Kidney (tissue), 14 donors: ENCODE results near the gene CD320. TPM values are rescaled to one million over a fixed set of nuclear protein-coding genes. Genes with fewer than 3 reads are reported as not detected.
A peak's percentile ranks its signal among the peaks of the same experiment; 100 is the strongest.
"Not testable (repeated sequence)": the region's sequence is repeated elsewhere in the genome, so short reads cannot be mapped to it uniquely, and the experiment has no call there.

Source experiments
- DNase-seq, 5 donors: peaks; one replicate each; pipeline ENCODE4 v3.0.0-alpha.2; 2013 to 2020
- FAIRE-seq: peaks from 2 replicates; lab custom pipeline; 2012; peaks lifted over from hg19 to GRCh38; lab: Jason Lieb, UNC
- H3K27ac ChIP-seq, 2 donors: one replicate each; pipeline ENCODE4 v1.7.0; 2013; ENCODE audit warnings: low read depth in 2 of 2, low read length in 2 of 2, inconsistent platforms in 1 of 2
- H3K27me3 ChIP-seq: one replicate; pipeline ENCODE4 v1.7.1; 2013; ENCODE audit warnings: low read length, inconsistent platforms; ENCODE audit not compliant: control insufficient read depth, insufficient read depth
- H3K36me3 ChIP-seq, 3 donors: one replicate each; pipeline versions ENCODE4 v1.7.0 to v1.7.1; 2013; ENCODE audit warnings: low read length in 3 of 3, control low read depth in 1 of 3, inconsistent platforms in 1 of 3; ENCODE audit not compliant: insufficient read depth in 3 of 3, control insufficient read depth in 2 of 3
- H3K4me1 ChIP-seq, 3 donors: one replicate each; pipeline versions ENCODE4 v1.7.0 to v1.7.1; 2013; ENCODE audit warnings: low read length in 3 of 3, inconsistent platforms in 1 of 3, low read depth in 1 of 3; ENCODE audit not compliant: control insufficient read depth in 2 of 3, insufficient read depth in 2 of 3
- H3K4me3 ChIP-seq, 3 donors: one replicate each; pipeline versions ENCODE4 v1.7.0 to v1.8.1; 2013; ENCODE audit warnings: low read length in 3 of 3, control low read depth in 1 of 3, inconsistent platforms in 1 of 3
- H3K9ac ChIP-seq, 3 donors: one replicate each; pipeline versions ENCODE4 v1.7.0 to v1.7.1; 2013; ENCODE audit warnings: low read length in 3 of 3, control low read depth in 1 of 3, inconsistent platforms in 1 of 3
- H3K9me3 ChIP-seq, 3 donors: one replicate each; pipeline versions ENCODE4 v1.7.0 to v1.7.1; 2013; ENCODE audit warnings: low read length in 3 of 3, control low read depth in 1 of 3, inconsistent platforms in 1 of 3; ENCODE audit not compliant: control insufficient read depth in 2 of 3, insufficient read depth in 1 of 3
- intact Hi-C: fragments of 100-400 bp; cut with DNase I; formaldehyde crosslinking; loops from one replicate; pipeline ENCODE4 v1.11.1; 2022
- polyA plus RNA-seq: library from polyadenylated mRNA; stranded (reverse); fragments of 350-450 nt; fragmentation: Illumina TruSeq; extraction: RNeasy Lipid Tissue Mini Kit (QIAGEN cat#74804); gene quantifications from one replicate; pipeline ENCODE4 v1.2.3, GENCODE V29; 2014; ENCODE audit warnings: low read depth, low replicate concordance; ENCODE audit not compliant: insufficient read depth
- total RNA-seq: library from RNA; stranded (reverse); fragmentation: NEBNext Ultra II Directional; extraction: Animal tissue kit (Norgen Biotek cat#: 25700); gene quantifications from one replicate; pipeline ENCODE4 v1.2.1, GENCODE V29; 2021
- TF ChIP-seq, protein P1 (sequence below): IDR thresholded peaks from 3 replicates; pipeline ENCODE4 v1.5.1; 2012; ENCODE audit warnings: mild to moderate bottlenecking, moderate library complexity, borderline replicate concordance; ENCODE audit not compliant: insufficient read depth; ENCODE audit errors: extremely low read depth
- donor health status: control.
- donor health status: control.
- donor health status: control.
- donor health status: control.
- donor health status: control.
- donor health status: DM: yes; HTN: yes; CAD: no.
- donor health status: Normal renal cell carcinoma (clear cell type).

The CD320 gene
- total and polyA plus RNA-seq, 2 donors from 2014 or later = 26.1 to 63.1 TPM

DNA sequence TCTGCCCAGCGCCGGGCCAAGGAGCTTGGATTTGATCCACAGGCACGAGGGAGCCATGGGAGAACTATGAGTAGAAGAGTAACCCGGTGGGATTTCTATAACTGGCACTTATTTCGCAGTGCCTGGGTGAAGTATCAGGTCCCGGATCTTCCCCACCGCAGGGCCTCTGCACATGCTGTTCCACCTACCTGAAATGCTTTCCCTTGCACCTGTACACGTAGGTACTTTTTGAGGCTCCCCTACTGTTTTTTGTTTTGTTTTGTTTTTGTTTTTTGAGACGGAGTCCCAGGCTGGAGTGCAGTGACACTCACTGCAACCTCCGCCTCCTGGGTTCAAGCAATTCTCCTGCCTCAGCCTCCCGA, 35.3 kb upstream of the CD320 start:
- Histone ChIP-seq H3K27me3 (peaks cover 3% of the 10 kb centered on the region), H3K4me3 (peak overlapping the region in 1 of 3 donors; percentile 61), H3K27ac (no peak overlapping the region), H3K4me1 (no peaks in the 10 kb centered on the region), H3K9me3 (no peaks in the 10 kb centered on the region), H3K36me3 (no peaks in the 10 kb centered on the region), H3K9ac (no peak overlapping the region)
- FAIRE-seq (no peak), DNase-seq (no peak)
- intact Hi-C loops = no loop called here
- TF ChIP-seq, protein P1, sequence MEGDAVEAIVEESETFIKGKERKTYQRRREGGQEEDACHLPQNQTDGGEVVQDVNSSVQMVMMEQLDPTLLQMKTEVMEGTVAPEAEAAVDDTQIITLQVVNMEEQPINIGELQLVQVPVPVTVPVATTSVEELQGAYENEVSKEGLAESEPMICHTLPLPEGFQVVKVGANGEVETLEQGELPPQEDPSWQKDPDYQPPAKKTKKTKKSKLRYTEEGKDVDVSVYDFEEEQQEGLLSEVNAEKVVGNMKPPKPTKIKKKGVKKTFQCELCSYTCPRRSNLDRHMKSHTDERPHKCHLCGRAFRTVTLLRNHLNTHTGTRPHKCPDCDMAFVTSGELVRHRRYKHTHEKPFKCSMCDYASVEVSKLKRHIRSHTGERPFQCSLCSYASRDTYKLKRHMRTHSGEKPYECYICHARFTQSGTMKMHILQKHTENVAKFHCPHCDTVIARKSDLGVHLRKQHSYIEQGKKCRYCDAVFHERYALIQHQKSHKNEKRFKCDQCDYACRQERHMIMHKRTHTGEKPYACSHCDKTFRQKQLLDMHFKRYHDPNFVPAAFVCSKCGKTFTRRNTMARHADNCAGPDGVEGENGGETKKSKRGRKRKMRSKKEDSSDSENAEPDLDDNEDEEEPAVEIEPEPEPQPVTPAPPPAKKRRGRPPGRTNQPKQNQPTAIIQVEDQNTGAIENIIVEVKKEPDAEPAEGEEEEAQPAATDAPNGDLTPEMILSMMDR = no peak

DNA sequence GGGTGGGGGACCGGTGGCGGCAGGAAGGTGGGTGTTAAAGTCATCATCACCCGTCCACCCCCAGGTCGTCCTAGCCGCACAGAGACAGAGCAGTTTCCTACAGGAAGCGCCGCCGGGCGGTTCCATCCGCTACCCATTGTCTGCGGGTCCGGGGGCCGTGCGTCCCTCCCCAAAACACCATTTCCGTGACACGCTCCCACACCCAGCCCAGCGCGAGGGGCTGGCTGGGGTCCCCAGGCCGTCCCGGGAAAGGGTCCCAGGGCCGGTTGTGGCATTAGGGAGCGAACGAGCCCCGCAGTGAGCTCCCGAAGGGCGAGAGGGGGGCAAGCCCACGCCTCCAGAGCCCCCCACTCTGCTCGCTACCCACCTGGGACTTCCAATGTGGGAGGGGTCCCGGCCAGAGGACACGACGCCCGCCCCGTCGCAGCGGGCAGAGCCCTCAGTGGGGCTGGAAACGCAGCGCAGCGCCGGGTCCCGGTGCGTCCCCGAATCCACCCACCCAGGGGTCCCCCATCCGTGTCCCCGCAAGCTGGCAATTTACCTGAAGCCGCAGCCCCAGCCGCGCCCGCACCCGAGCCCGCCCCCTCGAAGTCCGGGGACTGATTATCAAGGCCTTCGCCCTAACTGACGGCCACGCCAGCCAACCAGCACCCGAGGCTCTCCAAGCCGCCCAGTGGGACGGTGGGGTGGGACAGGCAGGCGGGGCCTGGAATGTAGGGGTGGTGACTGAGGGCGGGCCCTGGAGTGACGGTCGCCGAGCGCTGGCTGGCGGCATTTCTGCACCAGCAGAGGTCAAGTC, 34.7 kb upstream of the CD320 start, which contains the start of gene KANK3:
TSS of gene KANK3 (minus strand) at position 579 of the 799 bp plus-strand sequence. CDS start 5,434 bp downstream, outside the sequence.
- Histone ChIP-seq H3K27me3 (peaks cover 3% of the 10 kb centered on the region), H3K9me3 (no peaks in the 10 kb centered on the region), H3K4me3 (peak within 1 kb of the TSS in 2 of 3 donors; percentile 29 to 61), H3K4me1 (no peaks in the 10 kb centered on the region), H3K36me3 (no peaks in the 10 kb centered on the region), H3K27ac (peak within 1 kb of the TSS; percentile 89 to 91), H3K9ac (peak within 1 kb of the TSS in 2 of 3 donors; percentile 65)
- peak; percentile 84 for FAIRE-seq
- peak; percentile 95 to 99 (median 96) for DNase-seq
- intact Hi-C loops = no loop called here
- TF ChIP-seq, protein P1 = no peak

DNA sequence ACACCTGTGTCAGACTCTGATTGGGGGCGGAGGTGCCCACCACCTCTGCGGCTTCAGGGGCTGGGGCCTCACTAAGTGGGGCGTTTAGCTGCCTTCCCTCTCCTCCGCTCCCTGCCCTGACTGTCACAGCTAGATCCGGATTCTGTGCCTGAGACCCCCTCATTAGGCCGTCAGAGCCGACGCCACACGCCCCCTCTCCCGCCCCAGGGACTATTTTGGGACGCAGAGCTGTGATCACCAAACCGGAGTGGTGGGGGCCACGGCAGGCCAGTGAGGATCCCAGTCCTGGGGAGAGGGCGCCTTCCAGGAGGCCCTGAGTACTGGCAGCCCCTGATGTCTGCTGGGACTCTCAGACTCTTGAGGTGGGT, 34.1 kb upstream of the CD320 start:
- peaks cover 3% of the 10 kb centered on the region for H3K27me3 ChIP-seq
- intact Hi-C loops = no loop called here
- TF ChIP-seq, protein P1 = no peak
- peaks cover 0 to 2% (median 0%) of the 10 kb centered on the region in 3 donors for H3K4me1 ChIP-seq
- FAIRE-seq = no peak
- peak overlapping the region; percentile 76 to 89 for H3K27ac ChIP-seq
- H3K36me3 ChIP-seq = no peaks in the 10 kb centered on the region
- H3K4me3 ChIP-seq = peak overlapping the region in 2 of 3 donors; percentile 29 to 46
- no peaks in the 10 kb centered on the region for H3K9me3 ChIP-seq
- peak overlapping the region in 1 of 3 donors; percentile 51 for H3K9ac ChIP-seq
- no peak for DNase-seq

DNA sequence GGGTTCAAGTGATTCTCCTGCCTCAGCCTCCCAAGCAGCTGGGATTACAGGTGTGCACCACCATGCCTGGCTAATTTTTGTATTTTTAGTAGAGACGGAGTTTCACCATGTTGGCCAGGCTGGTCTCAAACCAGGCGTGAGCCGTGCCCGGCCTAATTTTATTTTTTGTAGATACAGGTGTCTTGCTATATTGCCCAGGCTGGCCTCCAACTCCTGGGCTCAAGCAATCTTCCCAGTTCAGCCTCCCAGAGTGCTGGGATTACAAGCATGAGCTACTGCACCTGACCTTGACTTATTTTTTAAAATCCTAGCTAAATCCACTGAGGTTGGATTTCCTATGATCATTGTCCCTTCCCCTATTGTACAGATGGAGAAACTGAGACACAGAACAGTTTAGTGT, 33.3 kb upstream of the CD320 start:
- H3K27me3 ChIP-seq, DNase-seq, intact Hi-C loops, H3K4me1 ChIP-seq, FAIRE-seq, H3K9me3 ChIP-seq, H3K4me3 ChIP-seq, H3K36me3 ChIP-seq: not testable (repeated sequence)
- peak overlapping the region; percentile 76 to 89 for H3K27ac ChIP-seq
- peak overlapping the region in 1 of 3 donors; percentile 51 for H3K9ac ChIP-seq
